Tibial artery (tissue), 4 donors: Measurements from ENCODE around the gene SYTL3.

ENCODE experiments used
- DNase-seq, 2 donors: peaks; one replicate each; pipeline ENCODE4 v3.0.0-alpha.2; 2019
- H3K27ac ChIP-seq, 2 donors: fragments of 200-600 bp; sonication (generic) in 1 of 2; 1 replicate in 1 of 2; 2 replicates in 1 of 2; pipeline ENCODE4 v1.5.1; 2018 to 2019; ENCODE audit warnings: mild to moderate bottlenecking in 1 of 2
- H3K27me3 ChIP-seq, 2 donors: fragments of 200-600 bp; sonication (generic) in 1 of 2; one replicate each; pipeline versions ENCODE4 v1.5.1 to v1.6.0; 2016 to 2019
- H3K36me3 ChIP-seq, 3 donors: fragments of 200-600 bp; sonication (generic) in 2 of 3; one replicate each; pipeline ENCODE4 v1.5.1; 2016 to 2019; ENCODE audit warnings: mild to moderate bottlenecking in 2 of 3
- H3K4me1 ChIP-seq, 4 donors: fragments of 200-600 bp; sonication (generic) in 2 of 4; 1 replicate in 3 of 4; 2 replicates in 1 of 4; pipeline ENCODE4 v1.5.1; 2016 to 2019
- H3K4me3 ChIP-seq, 2 donors: fragments of 200-600 bp; sonication (generic) in 1 of 2; 1 replicate in 1 of 2; 2 replicates in 1 of 2; pipeline ENCODE4 v1.5.1; 2018 to 2019; ENCODE audit warnings: mild to moderate bottlenecking in 2 of 2
- H3K9me3 ChIP-seq, 3 donors: fragments of 200-600 bp; sonication (generic) in 1 of 3; one replicate each; pipeline ENCODE4 v1.5.1; 2016 to 2019
- intact Hi-C: fragments of 100-400 bp; cut with DNase I; formaldehyde crosslinking; loops from one replicate; pipeline ENCODE4 v1.15.0; 2023; ENCODE audit warnings: low total_unique reads
- TF ChIP-seq, protein P1 (sequence below), 2 experiments: fragments of 200-600 bp in 1 of 2; fragments of 450-650 bp in 1 of 2; IDR thresholded peaks; one replicate each; pipeline ENCODE4 v1.5.1; 2017 to 2019; ENCODE audit warnings: antibody characterized with exemption in 2 of 2, mild to moderate bottlenecking in 1 of 2, moderate library complexity in 1 of 2

Gene SYTL3

DNA sequence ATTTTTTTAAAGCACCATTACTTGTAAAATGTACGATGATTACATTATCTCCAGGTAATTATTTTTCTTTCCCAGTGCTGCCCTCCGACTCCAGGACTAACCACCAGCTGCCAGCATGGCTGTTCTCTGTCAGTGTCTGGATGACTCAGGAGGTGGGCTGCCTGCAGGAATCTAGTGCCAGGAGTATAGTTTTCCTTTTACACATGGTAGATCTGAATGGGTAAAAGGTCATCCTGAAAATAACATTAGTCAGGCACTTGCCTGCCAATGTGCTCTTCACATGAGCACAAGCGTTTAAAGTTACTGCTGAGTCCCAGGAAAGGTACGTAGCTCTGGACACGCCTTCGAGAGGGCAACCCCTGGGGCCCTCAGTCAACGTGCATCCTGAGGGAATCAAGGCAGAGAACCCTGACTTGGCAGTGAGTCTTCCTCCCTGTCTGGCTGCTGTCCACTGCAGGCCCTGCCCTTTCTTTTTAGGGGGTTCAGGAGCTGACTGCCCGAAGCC is 7.7 kb upstream of the SYTL3 start:
- no peaks in the 10 kb centered on the region for H3K9me3 ChIP-seq
- TF ChIP-seq, protein P1, sequence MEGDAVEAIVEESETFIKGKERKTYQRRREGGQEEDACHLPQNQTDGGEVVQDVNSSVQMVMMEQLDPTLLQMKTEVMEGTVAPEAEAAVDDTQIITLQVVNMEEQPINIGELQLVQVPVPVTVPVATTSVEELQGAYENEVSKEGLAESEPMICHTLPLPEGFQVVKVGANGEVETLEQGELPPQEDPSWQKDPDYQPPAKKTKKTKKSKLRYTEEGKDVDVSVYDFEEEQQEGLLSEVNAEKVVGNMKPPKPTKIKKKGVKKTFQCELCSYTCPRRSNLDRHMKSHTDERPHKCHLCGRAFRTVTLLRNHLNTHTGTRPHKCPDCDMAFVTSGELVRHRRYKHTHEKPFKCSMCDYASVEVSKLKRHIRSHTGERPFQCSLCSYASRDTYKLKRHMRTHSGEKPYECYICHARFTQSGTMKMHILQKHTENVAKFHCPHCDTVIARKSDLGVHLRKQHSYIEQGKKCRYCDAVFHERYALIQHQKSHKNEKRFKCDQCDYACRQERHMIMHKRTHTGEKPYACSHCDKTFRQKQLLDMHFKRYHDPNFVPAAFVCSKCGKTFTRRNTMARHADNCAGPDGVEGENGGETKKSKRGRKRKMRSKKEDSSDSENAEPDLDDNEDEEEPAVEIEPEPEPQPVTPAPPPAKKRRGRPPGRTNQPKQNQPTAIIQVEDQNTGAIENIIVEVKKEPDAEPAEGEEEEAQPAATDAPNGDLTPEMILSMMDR (IDR thresholded peaks at IDR 0.05), result peak in 1 of 2 experiments; percentile 5
- DNase-seq, result peak in 1 of 2 donors; percentile 90
- H3K27me3 ChIP-seq, result no peaks in the 10 kb centered on the region
- intact Hi-C loops, result no loop called here
- peaks cover 0 to 56% (median 39%) of the 10 kb centered on the region in 4 donors for H3K4me1 ChIP-seq
- peaks cover 6 to 7% (median 6%) of the 10 kb centered on the region in 3 donors for H3K36me3 ChIP-seq
- peak overlapping the region; percentile 92 to 99 for H3K27ac ChIP-seq
- H3K4me3 ChIP-seq, result peak overlapping the region; percentile 97 to 98

DNA sequence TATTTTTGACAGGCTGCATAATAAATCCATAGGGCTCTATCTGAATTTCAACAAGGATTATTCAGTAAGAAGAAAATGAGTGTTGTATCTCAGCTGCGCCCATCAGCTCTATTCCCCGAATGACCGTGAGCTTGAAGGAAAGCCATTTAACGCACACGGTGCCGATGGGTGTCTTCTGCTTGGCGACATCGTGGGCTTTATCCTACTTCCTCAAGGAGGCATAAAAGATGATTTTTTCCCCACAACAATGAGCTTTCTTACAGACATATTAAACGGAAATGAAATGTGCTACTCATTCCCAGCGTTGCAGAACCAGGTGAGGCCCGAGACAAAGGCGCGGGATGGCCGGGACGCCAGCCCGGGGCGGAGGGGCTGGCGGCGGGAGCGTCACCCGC is 6.0 kb upstream of the SYTL3 start:
- intact Hi-C loops, result loop anchor here (2.0 kb wide), 1 partner anchor 35 kb away; no protein-coding TSS in a partner anchor
- H3K36me3 ChIP-seq, result no peaks in the 10 kb centered on the region
- no peak for DNase-seq
- H3K9me3 ChIP-seq, result no peaks in the 10 kb centered on the region
- H3K27me3 ChIP-seq, result no peaks in the 10 kb centered on the region
- H3K4me3 ChIP-seq, result peak overlapping the region; percentile 97 to 98
- H3K27ac ChIP-seq, result peak overlapping the region; percentile 92 to 99
- TF ChIP-seq, protein P1 (IDR thresholded peaks at IDR 0.05), result no peak
- peaks cover 0 to 57% (median 39%) of the 10 kb centered on the region in 4 donors for H3K4me1 ChIP-seq

DNA sequence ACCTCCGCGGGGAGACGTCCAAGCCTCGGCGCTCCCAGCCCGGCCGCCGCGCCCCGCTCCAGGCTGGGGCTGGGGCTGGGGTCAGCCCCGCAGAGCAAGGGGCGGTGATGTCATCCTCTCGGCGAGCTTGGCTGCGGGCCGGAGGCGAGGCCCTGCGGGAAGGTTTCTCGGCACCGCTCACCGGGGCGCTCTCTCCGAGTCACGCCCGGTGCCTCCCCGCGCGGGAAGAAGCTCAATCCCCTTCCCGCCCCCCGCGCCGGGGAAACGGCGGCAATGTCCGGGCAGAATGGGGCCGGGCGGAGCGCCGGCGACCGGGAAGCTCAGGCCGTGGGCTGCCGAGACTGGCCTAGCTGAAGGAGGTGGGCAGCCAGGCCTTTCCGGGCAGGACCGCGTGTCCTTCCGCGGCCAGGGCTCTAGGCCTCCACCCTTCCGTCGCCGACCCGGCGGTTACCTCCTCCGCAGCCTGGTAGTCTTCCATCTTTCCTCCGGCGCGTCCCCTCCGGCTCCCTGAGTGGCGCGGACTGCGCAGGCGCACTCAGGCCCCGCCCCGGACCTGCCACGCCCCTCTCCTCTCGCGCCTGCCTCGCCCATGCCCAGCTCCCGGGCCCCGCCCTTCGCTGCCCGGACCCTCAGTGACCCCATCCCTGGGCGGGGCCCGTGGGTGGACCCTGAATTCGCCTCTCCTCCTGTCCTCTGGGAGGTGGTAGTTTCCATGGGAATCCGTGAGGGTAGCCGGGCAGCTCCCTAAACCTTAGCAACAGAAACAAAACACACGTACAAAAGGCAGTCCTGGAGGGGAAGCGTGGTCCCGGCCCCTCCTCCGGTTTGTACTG is 5.4 kb upstream of the SYTL3 start, which contains the start of gene DYNLT1:
TSS of gene DYNLT1 (minus strand) at position 513 of the 833 bp plus-strand sequence. CDS start at position 478, 35 bp downstream.
- TF ChIP-seq, protein P1 (IDR thresholded peaks at IDR 0.05), result no peak
- H3K27ac ChIP-seq, result peak within 1 kb of the TSS; percentile 92 to 99
- no peaks in the 10 kb centered on the region for H3K27me3 ChIP-seq
- peak; percentile 91 to 96 for DNase-seq
- peak within 1 kb of the TSS; percentile 97 to 98 for H3K4me3 ChIP-seq
- peaks cover 0 to 57% (median 44%) of the 10 kb centered on the region in 4 donors for H3K4me1 ChIP-seq
- H3K36me3 ChIP-seq, result no peaks in the 10 kb centered on the region
- H3K9me3 ChIP-seq, result no peaks in the 10 kb centered on the region
- intact Hi-C loops, result loop anchor here (2.0 kb wide), 1 partner anchor 36 kb away; no protein-coding TSS in a partner anchor

DNA sequence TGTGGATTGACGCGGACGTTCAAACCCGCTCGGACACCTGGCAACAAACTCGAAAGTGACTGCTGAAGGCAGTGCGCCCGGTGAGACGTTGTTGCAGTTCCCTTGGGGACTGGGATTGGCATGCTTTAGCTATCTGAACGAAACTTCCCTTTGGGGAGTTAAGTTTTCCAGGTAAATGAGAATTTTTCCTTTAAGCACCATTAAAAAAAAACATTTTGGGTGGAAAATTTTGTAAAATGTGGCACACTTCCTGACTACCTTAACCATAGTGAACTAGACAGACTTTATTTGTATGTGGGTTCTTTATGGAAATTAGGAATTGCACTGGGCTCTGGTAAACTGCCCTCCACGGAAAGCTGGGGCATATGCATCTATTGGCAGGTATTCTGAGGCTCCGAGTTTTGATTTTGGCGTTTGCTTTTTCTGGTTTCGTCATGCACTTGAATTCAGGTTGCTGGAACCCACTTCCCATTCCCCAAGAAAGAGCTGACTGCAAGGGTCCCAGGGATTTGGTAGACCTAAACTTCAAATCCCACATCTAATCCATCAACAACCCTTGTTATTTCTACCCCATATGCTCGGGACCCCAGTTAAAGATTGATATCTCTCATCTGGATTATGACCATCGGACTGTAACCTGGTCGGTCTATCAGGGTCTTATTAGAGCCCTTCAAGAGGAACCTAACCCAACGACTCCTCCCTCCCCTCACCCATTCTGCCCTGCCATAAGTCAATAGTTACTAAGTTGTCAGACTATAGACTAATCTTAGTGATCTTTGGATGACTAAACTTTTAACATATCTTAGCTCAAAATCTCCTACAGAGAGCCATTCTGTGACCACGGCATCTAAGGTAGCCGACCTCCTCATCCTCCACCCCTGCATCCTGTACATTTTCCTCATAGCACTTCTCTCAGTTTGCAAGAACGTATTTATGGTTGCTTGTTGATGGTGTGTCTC is 4.5 kb upstream of the SYTL3 start:
- intact Hi-C loops, result loop anchor here (2.0 kb wide), 1 partner anchor 37 kb away; no protein-coding TSS in a partner anchor
- DNase-seq, result peak in 1 of 2 donors; percentile 51

More for the DNA sequence above, 4.5 kb upstream of the SYTL3 start:
- Histone ChIP-seq H3K36me3 (no peaks in the 10 kb centered on the region), H3K4me3 (peak overlapping the region; percentile 97 to 98), H3K9me3 (no peaks in the 10 kb centered on the region), H3K27me3 (no peaks in the 10 kb centered on the region), H3K27ac (peak overlapping the region; percentile 92 to 99), H3K4me1 (peaks cover 0 to 52% (median 42%) of the 10 kb centered on the region in 4 donors)
- TF ChIP-seq, protein P1 (IDR thresholded peaks at IDR 0.05), result no peak
